ENCODE data around the gene DHX8. TPM values are rescaled to one million over a fixed set of nuclear protein-coding genes. Genes with fewer than 3 reads are reported as not detected.

Gene DHX8
- total and polyA plus RNA-seq, 2 of the 8 experiments (the other 6 are each of a cell fraction or from before 2014, with no cell fraction given) = 30.5 to 59.4 TPM

GRCh38 chr17:43517161-43517560, 33.4 kb downstream of the DHX8 start (continued):
- no peak for TF ChIP-seq CHD7 (IDR thresholded peaks at IDR 0.05; ENCODE audit: insufficient replicate concordance, low read length)
- TF ChIP-seq CREB1 (IDR thresholded peaks at IDR 0.05) = no peak

All from H1 (cell line).